Endometrial microvascular endothelial cells (primary cell): ENCODE results near the gene NDUFS8. TPM values are rescaled to one million over a fixed set of nuclear protein-coding genes. Genes with fewer than 3 reads are reported as not detected.

Experiments
- in situ Hi-C: cut with HindIII; loops from 2 replicates; pipeline ENCODE4 v1.10.0; 2017; ENCODE audit warnings: low sequenced_read_pairs, low pct_unique_long_range_greater_than_20kb; ENCODE audit errors: inconsistent ontology term
- total RNA-seq: library from RNA; depleted of rRNA; stranded (reverse); fragments of >200 nt; gene quantifications from one replicate; pipeline ENCODE4 v1.2.3, GENCODE V29; 2015; ENCODE audit errors: inconsistent ontology term

The NDUFS8 gene
- total RNA-seq, 1 donor from 2014 or later, result 204 TPM

GRCh38 chr11:68032003-68032402 is 1.5 kb downstream of the NDUFS8 start:
- in situ Hi-C loops, result no loop called here

DNA sequence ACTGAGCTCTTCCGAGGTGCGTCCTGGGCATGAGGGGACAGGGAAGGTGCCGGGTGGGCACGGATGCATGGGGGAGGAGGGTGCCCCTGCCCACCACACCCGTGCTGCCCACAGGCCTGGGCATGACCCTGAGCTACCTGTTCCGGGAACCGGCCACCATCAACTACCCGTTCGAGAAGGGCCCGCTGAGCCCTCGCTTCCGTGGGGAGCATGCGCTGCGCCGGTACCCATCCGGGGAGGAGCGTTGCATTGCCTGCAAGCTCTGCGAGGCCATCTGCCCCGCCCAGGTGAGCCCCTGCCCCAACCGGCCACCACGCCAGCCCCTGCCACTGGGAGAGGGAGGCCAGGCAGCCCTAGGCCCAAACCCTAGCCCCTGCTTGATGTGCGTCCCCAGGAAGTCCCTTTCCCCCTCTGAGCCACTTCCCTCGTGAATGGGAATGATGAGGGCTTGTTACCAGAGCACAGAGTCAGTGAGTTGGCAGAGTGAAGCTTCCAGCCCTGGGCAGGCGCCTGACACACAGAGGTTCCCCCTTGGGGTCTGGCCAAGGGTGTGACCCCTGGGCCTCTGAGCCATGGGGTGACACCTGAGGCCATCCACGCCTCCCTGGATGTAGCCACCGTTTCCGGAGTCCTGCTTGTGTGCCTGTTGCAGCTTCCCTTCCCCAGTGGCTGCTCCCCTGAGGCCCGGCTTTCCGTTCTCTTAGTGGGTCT is 2.7 kb downstream of the NDUFS8 start:
- in situ Hi-C loops, result no loop called here

GRCh38 chr11:68033708-68034045 is 3.2 kb downstream of the NDUFS8 start:
- in situ Hi-C loops, result no loop called here

GRCh38 chr11:68035266-68035876 is 4.9 kb downstream of the NDUFS8 start:
- in situ Hi-C loops, result no loop called here

- in situ Hi-C loops, result no loop called here
These were observed 5.7 kb downstream of the NDUFS8 start for GRCh38 chr11:68036141-68036716.

- in situ Hi-C loops, result no loop called here
These were observed 6.3 kb downstream of the NDUFS8 start for GRCh38 chr11:68036717-68037239.

- in situ Hi-C loops, result no loop called here
These were observed 7.1 kb downstream of the NDUFS8 start for GRCh38 chr11:68037411-68038225.

GRCh38 chr11:68038226-68038717 is 7.8 kb downstream of the NDUFS8 start:
- in situ Hi-C loops, result no loop called here

DNA sequence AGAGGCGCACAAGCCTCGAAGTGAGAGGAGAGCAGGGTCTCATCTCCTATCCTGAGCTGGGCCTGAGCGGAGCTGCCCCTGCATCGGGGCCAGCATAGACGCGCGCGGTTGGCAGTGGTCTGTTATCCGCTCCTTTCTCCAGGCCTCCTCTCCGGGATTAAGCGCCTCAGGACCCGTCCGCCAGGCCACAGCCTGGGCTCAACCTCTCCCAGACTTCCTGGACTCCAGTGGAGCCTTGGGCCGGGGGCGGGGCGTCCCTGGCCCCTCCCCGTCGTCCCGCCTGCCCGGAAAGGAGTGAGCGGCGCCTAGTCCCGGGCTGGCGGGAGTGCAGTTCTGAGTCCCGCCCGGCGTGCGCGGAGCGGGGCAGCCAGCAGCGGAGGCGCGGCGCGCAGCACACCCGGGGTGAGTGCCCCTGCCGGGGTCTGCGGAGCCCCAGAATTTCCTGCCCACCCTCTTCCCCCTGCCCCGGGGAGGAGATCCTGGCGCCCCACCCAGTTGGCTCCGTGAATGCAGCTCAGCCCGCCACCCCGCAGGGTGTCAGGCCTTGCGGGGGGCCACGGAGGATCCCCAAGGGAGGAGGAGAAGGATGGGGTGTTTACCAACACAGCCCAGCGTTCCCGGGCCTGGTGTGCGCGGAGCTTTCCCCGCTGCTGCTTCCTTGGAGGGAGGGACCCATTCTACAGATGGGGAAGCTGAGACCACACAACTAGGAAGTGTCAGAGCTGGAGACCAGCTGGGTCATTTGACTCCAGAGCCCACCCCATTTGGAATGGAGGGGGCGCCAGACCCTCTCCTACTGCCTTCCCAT is 8.4 kb downstream of the NDUFS8 start, which contains the start of gene TCIRG1:
TCIRG1 (plus strand) TSS at position 308 of the 808 bp plus-strand sequence. CDS start 2,247 bp downstream, outside the sequence.
- in situ Hi-C loops, result no loop called here

GRCh38 chr11:68039526-68040086 is 9.1 kb downstream of the NDUFS8 start:
- in situ Hi-C loops, result no loop called here

- in situ Hi-C loops, result no loop called here
These were observed 9.8 kb downstream of the NDUFS8 start for GRCh38 chr11:68040101-68040956.

DNA sequence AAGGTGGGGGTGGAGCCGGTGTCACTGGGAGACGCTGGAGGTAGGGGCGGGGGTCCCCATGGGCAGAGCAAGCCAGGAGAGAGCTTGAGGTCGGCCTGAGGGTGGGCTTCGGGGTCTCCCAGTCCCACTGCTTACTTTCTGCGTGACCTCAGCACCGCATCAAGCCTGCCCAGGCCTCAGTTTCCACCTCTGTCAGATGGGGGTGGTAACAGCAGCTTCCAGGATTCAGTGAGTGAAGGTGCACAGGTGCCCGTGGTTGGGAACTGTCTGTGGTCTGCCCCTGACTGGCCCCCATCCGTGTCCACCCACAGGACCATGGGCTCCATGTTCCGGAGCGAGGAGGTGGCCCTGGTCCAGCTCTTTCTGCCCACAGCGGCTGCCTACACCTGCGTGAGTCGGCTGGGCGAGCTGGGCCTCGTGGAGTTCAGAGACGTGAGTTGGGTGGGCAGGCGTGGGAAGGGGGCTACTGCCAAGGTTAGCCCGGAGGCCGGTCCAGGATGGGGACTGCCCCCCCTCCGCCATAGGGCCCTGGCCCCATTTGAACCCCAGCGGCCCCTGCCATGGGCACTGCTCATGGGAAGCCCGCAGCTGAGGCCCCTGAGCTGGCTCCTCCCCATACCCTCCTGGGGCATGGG is 10.6 kb downstream of the NDUFS8 start:
- in situ Hi-C loops, result no loop called here

- in situ Hi-C loops, result no loop called here
These were observed 11.2 kb downstream of the NDUFS8 start for GRCh38 chr11:68041617-68042218.

GRCh38 chr11:68042219-68043028 is 11.9 kb downstream of the NDUFS8 start:
- in situ Hi-C loops, result no loop called here

- in situ Hi-C loops, result no loop called here
These were observed 12.5 kb downstream of the NDUFS8 start for GRCh38 chr11:68043029-68043348.
